Endothelial cell of umbilical vein (primary cell): ENCODE data around the gene KCNB1.

ENCODE experiments used
- CTCF ChIP-seq, 2 donors: IDR thresholded peaks; 1 replicate in 1 of 2; 2 replicates in 1 of 2; pipeline ENCODE4 v1.5.1; 2011; ENCODE audit warnings: low read length in 2 of 2, mild to moderate bottlenecking in 2 of 2, moderate library complexity in 2 of 2, control low read depth in 1 of 2, inconsistent platforms in 1 of 2, low read depth in 1 of 2; ENCODE audit not compliant: insufficient read depth in 1 of 2; ENCODE audit errors: extremely low read depth in 1 of 2
- EZH2 ChIP-seq: IDR thresholded peaks from 2 replicates; pipeline ENCODE4 v1.6.1; 2012; ENCODE audit warnings: borderline replicate concordance, low read depth, mild to moderate bottlenecking, moderate library complexity, low read length, inconsistent platforms; ENCODE audit not compliant: severe bottlenecking
- FOS ChIP-seq: IDR thresholded peaks from 2 replicates; pipeline ENCODE4 v1.6.1; 2011; ENCODE audit warnings: mild to moderate bottlenecking, low read length, moderate library complexity, borderline replicate concordance; ENCODE audit not compliant: insufficient read depth
- JUN ChIP-seq: IDR thresholded peaks from 2 replicates; pipeline ENCODE4 v1.6.1; 2011; ENCODE audit warnings: borderline replicate concordance, low read depth; ENCODE audit not compliant: insufficient read length, insufficient read depth
- MAX ChIP-seq: IDR thresholded peaks from 2 replicates; pipeline ENCODE4 v1.6.1; 2011; ENCODE audit not compliant: insufficient read depth, insufficient read length
- MYC ChIP-seq: IDR thresholded peaks from one replicate; pipeline ENCODE4 v1.6.1; 2011; ENCODE audit warnings: mild to moderate bottlenecking, low read depth, low read length
- POLR2A ChIP-seq: IDR thresholded peaks from 2 replicates; pipeline ENCODE4 v1.6.1; 2012; ENCODE audit warnings: low read depth, mild to moderate bottlenecking, control low read depth, low read length
- POLR2AphosphoS5 ChIP-seq: IDR thresholded peaks from 2 replicates; pipeline ENCODE4 v1.6.1; 2012; ENCODE audit warnings: low read depth, mild to moderate bottlenecking, control low read depth, low read length, moderate library complexity; ENCODE audit not compliant: insufficient read depth

- TF ChIP-seq CTCF (IDR thresholded peaks at IDR 0.05; ENCODE audit: extremely low read depth in 1 of 2, insufficient read depth in 1 of 2, low read depth in 1 of 2, low read length in 2 of 2) (no peak), POLR2AphosphoS5 (no peak), POLR2A (no peak), EZH2 (peak; percentile 53), JUN (no peak), MAX (no peak), MYC (no peak), FOS (no peak)
Observed at GRCh38 chr20:49483018-49483695, 689 bp upstream of the KCNB1 start.
